Measurements from ENCODE around the gene GEN1.

Gene GEN1

DNA sequence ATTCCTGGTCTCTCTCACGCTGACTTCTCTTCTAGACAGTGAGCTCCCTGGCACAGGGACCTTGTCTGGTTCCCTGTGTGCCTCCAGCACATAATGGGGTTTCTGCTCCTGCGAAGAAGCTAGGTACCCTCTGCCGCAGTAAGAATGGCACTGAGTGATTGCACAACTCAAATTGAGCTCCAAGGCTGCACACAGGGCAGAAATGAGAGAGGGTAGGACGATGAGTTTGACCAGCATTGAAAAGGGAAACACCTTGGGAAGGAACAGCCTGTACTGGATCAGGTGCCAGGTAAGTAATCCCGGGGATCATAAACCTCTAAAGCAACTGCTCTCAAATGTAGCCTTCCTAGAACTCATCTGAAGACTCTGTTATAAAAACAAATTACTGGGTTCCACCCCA is 41.4 kb downstream of the GEN1 start:
- DNase-seq (ENCODE audit: low spot score), result no peak
- no peak for FAIRE-seq

DNA sequence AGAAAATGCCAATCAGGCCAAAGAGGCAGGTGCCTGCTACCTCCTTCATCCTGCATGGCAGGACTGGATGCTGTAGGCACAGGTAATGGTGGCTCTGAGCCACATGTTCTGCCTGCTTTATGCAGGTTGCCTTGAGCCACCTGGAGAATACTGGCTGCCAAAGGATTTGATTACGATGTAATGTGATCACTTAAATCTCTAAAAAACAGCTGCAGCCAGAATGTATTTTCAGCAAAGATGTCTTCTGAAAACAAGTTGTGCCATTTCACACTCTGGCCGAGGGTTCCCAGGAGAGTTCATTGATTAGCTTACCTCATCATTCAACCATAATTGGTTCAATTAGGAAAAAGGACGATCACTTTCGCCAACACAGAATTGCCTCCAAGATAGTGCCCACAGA is 44.4 kb downstream of the GEN1 start:
- FAIRE-seq, result no peak
- DNase-seq (ENCODE audit: low spot score), result no peak

DNA sequence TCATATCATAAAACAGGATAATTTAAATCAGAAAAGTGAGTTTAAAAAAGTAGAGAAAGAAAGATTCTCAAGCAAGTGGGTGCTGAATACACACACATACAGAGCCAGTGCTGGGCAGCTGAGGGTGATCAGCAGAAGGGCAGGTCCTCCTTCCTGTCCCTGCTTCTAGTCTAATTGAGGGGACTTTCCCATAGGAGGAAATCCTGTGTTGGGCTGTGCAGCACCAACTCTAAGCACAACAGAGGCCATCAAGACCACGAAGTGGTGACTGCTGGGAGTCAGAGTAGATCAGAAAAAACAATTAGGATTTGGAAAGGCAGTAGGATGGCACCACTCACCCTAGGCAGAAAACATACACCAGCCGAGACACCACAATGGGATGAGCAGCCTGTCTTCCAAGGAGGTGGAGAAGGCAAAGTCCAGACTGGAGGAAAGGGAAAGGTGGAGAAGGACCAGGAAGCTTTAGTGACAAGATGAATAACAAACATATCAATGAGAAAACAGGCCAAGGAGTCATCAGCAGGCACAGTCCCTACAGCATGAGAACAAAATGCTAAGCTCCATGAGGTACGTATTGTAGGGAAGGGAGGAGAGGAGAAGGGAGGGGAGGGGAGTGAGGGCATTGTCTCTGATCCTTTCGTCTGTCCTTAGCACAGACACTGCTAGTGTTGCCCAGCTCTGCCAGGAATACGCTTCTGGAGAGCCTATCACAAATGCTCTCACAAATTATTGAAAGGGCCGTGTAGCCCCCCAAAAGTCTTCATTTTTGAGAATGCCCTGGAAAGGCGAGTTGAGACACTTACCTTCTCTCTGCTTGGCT is 45.6 kb downstream of the GEN1 start:
- DNase-seq (ENCODE audit: low spot score), result no peak
- FAIRE-seq, result no peak

- FAIRE-seq, result no peak
- DNase-seq (ENCODE audit: low spot score), result no peak
Observed at GRCh38 chr2:17800219-17800618, 46.3 kb downstream of the GEN1 start.

DNA sequence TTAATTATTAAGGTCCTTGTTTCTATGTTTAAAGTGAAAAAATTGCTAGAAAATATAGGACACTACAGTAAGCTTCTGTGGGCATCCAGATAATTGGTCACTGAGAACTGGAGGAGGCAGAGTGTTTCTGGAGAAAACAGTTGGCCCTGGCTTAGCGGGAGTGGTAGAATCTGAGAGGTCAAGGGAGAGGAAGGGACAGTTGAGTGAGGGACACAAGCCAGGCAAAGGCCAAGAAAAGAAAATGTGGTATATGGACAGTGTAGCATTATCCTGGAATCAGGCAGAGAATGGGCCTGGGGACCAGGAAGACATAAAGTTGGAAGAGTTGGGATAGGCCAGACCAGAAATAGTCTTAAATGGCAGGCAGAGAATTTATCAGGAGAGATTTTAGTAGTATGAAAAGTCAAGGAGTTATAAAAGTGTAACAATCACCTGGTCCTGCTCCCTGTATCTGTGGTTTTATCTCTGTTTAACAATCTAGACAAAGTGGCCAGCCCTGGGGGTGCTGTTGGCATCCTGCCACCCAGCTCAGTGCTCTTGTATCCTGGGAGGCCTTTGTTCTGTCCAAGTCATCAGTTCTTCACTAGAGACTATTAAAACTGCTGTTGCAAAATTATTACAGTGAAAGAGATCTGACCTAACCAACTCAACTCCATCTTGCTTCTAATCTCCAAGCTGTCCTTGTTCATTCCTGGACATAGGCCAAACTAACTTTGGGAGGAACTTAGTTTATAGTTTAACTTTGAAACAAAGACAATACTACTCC is 46.9 kb downstream of the GEN1 start:
- FAIRE-seq, result no peak
- no peak for DNase-seq (ENCODE audit: low spot score)

GRCh38 chr2:17803497-17803896 is 49.6 kb downstream of the GEN1 start:
- FAIRE-seq (no peak), DNase-seq (ENCODE audit: low spot score) (no peak)

GRCh38 chr2:17804358-17804757 is 50.4 kb downstream of the GEN1 start:
- FAIRE-seq (no peak), DNase-seq (ENCODE audit: low spot score) (no peak)

DNA sequence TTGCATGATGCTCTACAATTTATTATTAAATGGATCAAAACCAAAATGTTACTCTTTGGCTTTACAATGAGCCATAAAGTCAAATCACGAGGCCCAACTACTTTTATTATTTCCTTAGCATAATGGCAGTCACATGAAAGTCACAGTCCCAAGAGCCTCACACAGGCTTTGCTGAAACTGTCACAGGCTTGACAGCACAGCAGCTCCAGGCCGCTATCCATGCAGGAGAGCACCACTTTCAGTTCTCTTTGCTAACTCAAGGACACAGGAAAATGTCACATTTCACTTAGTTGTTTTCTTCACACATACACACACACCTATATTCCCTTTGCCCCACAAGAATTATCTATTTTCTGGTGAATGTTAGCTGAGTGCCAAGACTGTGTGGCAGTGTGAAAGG is 51.2 kb downstream of the GEN1 start:
- DNase-seq (ENCODE audit: low spot score), result no peak
- FAIRE-seq, result no peak

DNA sequence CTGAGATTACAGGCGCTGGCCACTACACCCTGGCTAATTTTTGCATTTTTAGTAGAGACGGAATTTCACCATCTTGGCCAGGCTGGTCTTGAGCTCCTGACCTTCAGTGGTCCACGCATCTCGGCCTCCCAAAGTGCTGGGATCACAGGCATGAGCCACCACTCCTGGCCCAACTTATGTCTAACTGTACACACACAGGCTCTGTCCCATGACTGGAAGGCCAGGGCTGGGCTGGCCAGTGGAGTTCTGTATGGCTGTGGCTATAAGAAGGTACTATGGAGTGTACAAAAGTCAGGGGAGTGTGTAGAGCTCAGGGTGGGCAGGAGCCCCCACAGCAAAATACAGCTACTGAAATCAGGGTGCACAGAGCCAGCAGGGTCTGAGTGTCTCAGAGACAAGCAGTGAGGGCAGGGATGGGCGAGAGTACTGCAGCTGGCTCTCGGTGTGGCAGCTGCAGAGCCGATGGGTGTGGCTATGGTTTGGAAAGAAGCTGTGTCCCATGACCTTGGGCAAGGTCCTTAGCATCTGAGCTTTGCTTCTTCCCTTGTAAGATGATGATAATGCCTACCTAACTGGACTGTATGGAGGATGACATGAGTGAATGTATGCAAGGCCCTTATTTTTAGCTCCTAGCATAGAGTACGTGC is 51.9 kb downstream of the GEN1 start:
- no peak for DNase-seq (ENCODE audit: low spot score)
- FAIRE-seq, result no peak

- FAIRE-seq, result no peak
- DNase-seq (ENCODE audit: low spot score), result no peak
Observed at GRCh38 chr2:17813010-17813741, 59.2 kb downstream of the GEN1 start.

- no peak for FAIRE-seq
Observed at GRCh38 chr2:17813742-17814473, 60.0 kb downstream of the GEN1 start.

DNA sequence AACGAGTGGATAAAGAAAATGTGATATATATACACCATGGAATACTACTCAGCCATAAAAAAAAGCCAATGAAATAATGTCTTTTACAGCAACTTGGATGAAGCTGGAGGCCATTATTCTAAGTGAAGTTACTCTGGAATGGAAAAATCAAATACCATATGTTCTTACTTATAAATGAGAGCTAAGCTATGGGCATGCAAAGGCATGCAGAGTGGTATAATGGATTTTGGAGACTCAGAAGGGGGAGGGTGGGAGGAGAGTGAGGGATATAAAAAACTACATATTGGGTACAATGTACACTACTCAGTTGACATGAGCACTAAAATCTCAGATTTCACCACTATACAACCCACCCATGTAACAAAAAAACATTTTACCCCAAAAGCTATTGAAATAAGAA is 60.7 kb downstream of the GEN1 start:
- no peak for DNase-seq (ENCODE audit: low spot score)
- FAIRE-seq, result no peak

More at GRCh38 chr2:17813742-17814473, 60.0 kb downstream of the GEN1 start:
- DNase-seq (ENCODE audit: low spot score), result no peak

- no peak for DNase-seq (ENCODE audit: low spot score)
- FAIRE-seq, result no peak
Observed at GRCh38 chr2:17815468-17816184, 61.7 kb downstream of the GEN1 start.

GRCh38 chr2:17816396-17817245 is 62.7 kb downstream of the GEN1 start, which contains the start of gene MSGN1:
Gene MSGN1 (plus strand): TSS chr2:17816460. CDS start chr2:17816519, 59 bp downstream.
- no peak for DNase-seq (ENCODE audit: low spot score)
- FAIRE-seq, result no peak

- FAIRE-seq (no peak), DNase-seq (ENCODE audit: low spot score) (no peak)
Observed at GRCh38 chr2:17818235-17818815, 64.4 kb downstream of the GEN1 start.

DNA sequence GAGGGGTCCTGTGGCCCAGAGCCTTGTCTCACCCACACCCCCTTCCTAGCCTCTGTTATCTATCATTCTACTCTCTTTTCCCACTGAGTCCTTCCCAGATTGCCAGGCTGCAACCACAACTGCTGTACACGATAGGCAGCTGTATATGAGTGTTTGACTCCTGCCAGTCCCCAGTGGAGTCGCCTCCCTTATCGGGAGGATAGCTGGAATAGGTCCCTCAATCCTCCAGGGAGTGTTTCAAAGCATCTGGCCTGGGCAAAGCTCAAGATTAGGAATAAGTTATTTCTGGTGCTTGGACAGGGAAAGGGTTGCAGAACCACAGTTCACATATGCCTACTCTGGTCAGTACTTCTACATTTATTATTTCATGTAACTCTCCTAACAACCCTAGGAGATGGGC is 67.1 kb downstream of the GEN1 start:
- FAIRE-seq (no peak), DNase-seq (ENCODE audit: low spot score) (no peak)

- FAIRE-seq (no peak), DNase-seq (ENCODE audit: low spot score) (no peak)
Observed at GRCh38 chr2:17821535-17822444, 67.9 kb downstream of the GEN1 start.
